HFF-Myc (cell line): ENCODE data around the gene ZNF599.
"Not testable (repeated sequence)": the region's sequence is repeated elsewhere in the genome, so short reads cannot be mapped to it uniquely, and the experiment has no call there.

Experiments used
- DNase-seq: peaks from one replicate; pipeline ENCODE4 v3.0.0-alpha.2; 2011; ENCODE audit warnings: low read depth; ENCODE audit errors: extremely low read depth
- H3K4me3 ChIP-seq: replicated peaks from 2 replicates; pipeline ENCODE4 v1.5.1; 2011; ENCODE audit warnings: low read depth, mild to moderate bottlenecking, control low read depth, low read length
- TF ChIP-seq, protein P1 (sequence below): IDR thresholded peaks from 2 replicates; pipeline ENCODE4 v1.5.1; 2012; ENCODE audit warnings: mild to moderate bottlenecking, low read depth, low read length, control low read depth; ENCODE audit errors: missing control alignments

The ZNF599 gene

DNA sequence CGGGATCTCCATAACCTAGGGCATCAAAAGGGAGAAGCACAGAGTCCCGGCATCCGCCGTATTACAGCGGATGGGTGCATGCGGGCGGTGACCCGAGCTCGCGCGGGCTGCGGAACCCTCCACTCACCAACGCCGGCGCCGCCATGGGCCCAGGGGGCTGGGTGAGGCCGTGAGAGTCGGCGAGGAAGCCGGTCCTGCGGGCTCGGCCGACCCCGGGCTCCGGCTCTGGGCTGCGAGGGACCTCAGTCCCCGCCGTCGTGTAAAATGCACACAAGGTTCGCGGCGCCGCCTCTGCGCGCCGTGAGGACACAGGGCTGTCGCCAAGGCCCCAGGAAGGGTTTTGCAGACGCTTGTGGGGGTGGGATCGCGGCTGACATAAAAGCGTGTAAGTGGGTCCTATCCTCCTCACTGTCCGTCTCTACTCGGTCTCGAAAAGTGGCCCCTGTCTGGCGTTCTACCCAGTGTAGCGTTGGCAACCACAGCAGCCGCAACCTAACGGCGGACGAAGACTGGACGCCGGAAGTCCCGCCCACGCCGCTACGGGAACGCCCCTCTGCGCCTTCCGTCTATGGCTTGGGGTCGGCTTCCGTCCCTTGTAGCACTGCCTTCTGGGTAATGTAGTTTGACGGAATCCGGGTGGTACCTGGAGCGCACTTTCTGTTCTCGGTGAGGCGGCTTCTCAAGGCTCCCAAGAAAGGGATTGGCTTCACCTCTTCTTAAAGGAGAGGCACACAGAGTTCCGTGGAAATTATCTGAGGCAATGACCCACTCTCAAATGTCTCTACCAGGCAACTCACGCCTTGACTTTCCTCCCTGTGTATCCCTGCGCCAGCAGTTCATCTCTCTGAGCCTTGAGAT is at the start of gene ZNF599:
TSS of gene ZNF599 (minus strand) at position 519 of the 858 bp plus-strand sequence. CDS start at position 145, 374 bp downstream.
- H3K4me3 ChIP-seq, result peak within 1 kb of the TSS; percentile 80
- DNase-seq, result peak; percentile 67
- TF ChIP-seq, protein P1, sequence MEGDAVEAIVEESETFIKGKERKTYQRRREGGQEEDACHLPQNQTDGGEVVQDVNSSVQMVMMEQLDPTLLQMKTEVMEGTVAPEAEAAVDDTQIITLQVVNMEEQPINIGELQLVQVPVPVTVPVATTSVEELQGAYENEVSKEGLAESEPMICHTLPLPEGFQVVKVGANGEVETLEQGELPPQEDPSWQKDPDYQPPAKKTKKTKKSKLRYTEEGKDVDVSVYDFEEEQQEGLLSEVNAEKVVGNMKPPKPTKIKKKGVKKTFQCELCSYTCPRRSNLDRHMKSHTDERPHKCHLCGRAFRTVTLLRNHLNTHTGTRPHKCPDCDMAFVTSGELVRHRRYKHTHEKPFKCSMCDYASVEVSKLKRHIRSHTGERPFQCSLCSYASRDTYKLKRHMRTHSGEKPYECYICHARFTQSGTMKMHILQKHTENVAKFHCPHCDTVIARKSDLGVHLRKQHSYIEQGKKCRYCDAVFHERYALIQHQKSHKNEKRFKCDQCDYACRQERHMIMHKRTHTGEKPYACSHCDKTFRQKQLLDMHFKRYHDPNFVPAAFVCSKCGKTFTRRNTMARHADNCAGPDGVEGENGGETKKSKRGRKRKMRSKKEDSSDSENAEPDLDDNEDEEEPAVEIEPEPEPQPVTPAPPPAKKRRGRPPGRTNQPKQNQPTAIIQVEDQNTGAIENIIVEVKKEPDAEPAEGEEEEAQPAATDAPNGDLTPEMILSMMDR, result no peak

DNA sequence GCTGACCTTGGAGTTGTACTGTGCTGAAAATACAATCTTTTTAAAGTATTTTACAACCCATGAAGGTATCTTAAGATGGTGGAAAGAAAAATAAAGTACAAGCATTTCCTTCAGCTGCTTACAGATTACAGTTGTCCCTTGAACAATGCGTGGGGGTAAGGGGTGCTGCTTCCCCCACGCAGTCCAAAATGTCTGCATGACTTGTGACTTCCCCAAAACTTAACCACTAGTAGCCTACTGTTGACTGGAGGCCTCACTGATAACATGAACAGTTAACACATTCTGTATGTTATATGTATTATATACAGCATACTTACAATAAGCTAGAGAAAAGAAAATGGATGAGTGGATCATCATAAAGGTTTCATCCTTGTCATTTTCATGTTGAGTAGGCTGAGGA is 45.3 kb upstream of the ZNF599 start:
- TF ChIP-seq, protein P1, result no peak
- no peak overlapping the region for H3K4me3 ChIP-seq
- no peak for DNase-seq

DNA sequence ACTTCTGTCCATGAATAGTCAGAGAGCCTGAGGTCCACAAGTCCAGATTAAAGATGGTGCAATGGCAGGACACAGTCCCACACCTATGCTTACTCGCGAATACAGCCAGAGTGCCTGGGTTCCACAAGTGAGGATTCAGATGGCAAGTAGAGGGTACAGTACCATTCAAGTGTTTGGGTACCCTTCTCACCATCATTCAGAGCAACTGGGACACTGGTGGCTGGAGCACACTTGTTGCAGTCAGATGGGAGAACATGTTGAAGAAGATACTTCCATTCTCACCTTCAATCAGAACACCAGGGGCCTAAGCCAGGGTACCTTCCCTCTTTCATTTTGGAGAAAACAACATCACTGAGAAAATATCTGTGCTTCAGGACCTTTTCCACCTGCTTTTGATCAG is 43.7 kb upstream of the ZNF599 start:
- H3K4me3 ChIP-seq, result no peak overlapping the region
- TF ChIP-seq, protein P1, result no peak
- no peak for DNase-seq

DNA sequence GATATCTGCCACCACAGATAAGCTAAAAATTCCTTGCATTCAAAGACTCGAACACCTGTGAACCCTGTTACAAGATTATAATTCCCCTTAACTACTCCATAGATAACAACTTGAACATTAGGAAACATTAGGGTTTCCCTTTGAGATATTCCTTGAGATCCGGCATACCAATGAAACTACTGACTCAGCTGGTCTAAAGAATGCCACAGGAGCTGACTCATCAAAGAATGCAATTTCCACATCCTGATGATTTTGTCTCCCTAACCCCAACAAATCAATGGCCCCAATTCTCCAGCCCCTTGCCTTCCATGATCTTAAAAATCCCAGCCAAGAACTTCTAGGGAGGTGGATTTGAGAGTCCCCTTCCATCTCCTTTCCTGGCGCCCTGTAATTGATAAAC is 35.6 kb upstream of the ZNF599 start:
- TF ChIP-seq, protein P1, result no peak
- H3K4me3 ChIP-seq, result no peak overlapping the region
- DNase-seq, result peak; percentile 1

DNA sequence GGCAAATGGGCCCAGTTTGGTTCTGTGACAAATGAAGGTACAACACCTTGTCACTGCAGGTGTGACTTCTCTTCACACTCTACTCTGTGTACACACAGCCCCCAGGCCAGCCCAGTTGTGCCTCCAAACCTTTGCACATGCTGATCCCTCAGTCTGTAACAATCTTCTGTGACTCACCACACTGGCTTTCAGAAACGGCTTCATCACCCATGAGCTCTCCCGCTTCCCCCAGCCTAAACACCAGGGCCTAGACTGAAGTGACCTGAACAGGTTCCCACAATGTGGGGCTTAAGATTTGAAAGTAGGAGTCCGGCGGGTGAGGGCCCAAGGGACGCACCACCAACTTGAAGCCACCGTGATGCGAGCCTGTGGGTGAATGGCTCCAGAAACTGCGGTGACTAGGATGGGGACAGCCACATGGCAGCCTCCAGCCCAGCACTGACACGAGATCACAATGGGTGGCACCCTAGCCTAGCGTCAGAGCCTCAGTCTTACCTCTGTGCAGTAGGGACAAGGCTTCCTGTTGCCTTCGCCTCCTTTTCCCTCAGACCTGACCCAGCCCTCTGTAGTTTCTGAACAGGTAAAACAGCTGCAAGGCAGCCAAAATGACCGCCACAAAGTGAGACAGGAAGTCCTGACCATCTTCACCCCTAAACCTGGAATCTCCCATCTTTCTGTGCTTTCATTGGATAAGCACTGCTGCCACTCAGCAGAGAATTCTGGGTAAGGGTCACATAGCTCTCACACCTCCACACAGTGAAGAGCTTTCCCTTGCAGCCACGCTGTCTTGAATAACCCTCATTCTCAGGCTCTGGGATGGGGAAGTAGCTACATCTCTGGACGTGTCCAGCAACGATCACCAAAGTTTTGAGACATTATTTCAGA is 34.2 kb upstream of the ZNF599 start:
- no peak overlapping the region for H3K4me3 ChIP-seq
- TF ChIP-seq, protein P1, result no peak
- no peak for DNase-seq

DNA sequence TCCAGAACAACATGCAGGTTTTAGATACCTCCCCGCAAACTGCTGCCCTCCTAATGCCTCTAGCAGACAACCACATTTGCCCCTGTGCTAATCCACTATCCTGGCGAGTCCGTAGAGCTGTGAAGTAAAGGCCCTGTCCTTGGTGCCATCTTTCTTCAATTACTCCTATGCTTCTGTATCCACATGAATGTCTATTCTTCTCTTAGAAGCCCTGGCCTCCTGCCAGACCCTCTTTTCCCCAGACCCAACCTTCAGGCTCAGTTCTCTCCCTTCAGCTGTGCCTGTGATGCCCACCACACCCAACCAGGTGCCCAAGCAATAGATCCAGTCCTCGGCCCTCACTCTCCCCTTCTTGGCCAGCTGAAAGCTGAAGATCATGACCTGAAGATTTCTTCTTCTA is 31.1 kb upstream of the ZNF599 start:
- TF ChIP-seq, protein P1, result no peak
- H3K4me3 ChIP-seq, result no peak overlapping the region
- DNase-seq, result no peak

DNA sequence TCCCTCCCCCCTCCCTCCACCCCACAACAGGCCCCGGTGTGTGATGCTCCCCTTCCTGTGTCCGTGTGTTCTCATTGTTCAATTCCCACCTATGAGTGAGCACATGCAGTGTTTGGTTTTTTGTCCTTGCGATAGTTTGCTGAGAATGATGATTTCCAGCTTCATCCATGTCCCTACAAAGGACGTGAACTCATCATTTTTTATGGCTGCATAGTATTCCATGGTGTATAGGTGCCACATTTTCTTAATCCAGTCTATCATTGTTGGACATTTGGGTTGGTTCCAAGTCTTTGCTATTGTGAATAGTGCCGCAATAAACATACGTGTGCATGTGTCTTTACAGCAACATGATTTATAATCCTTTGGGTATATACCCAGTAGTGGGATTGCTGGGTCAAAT is 23.9 kb upstream of the ZNF599 start:
- not testable (repeated sequence) for DNase-seq, H3K4me3 ChIP-seq
